ENCODE measurements around the gene ZBTB39.

Gene ZBTB39

DNA sequence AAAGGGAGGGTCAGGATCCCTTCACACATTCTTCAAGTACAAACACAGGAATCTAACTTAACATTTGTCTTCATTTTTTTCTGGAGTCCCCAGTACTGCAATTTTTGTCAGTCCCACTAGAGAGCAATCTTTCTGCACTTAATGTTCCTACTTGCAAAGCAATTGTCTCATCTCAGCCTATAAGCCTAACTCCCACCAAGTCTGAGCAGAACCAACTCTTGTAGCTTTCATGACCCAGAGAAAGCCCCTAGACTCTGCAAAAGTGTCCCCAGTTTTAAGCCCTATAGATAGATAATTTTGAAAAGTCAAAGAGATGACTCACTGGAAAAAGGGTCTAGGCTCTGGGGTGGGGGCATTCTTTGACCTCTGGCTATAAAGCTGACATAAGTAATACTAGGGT, 1.8 kb upstream of the ZBTB39 start:
- H3K27me3 ChIP-seq (ENCODE audit: insufficient read depth, poor library complexity, severe bottlenecking) = no peaks in the 10 kb centered on the region
- no peak overlapping the region for H3K4me3 ChIP-seq (replicated peaks; ENCODE audit: insufficient read depth, low read length)
- no peak overlapping the region for H3K27ac ChIP-seq (replicated peaks)
- TF ChIP-seq, protein P1, sequence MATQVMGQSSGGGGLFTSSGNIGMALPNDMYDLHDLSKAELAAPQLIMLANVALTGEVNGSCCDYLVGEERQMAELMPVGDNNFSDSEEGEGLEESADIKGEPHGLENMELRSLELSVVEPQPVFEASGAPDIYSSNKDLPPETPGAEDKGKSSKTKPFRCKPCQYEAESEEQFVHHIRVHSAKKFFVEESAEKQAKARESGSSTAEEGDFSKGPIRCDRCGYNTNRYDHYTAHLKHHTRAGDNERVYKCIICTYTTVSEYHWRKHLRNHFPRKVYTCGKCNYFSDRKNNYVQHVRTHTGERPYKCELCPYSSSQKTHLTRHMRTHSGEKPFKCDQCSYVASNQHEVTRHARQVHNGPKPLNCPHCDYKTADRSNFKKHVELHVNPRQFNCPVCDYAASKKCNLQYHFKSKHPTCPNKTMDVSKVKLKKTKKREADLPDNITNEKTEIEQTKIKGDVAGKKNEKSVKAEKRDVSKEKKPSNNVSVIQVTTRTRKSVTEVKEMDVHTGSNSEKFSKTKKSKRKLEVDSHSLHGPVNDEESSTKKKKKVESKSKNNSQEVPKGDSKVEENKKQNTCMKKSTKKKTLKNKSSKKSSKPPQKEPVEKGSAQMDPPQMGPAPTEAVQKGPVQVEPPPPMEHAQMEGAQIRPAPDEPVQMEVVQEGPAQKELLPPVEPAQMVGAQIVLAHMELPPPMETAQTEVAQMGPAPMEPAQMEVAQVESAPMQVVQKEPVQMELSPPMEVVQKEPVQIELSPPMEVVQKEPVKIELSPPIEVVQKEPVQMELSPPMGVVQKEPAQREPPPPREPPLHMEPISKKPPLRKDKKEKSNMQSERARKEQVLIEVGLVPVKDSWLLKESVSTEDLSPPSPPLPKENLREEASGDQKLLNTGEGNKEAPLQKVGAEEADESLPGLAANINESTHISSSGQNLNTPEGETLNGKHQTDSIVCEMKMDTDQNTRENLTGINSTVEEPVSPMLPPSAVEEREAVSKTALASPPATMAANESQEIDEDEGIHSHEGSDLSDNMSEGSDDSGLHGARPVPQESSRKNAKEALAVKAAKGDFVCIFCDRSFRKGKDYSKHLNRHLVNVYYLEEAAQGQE (IDR thresholded peaks at IDR 0.05; ENCODE audit: insufficient replicate concordance, low read depth) = no peak
- TF ChIP-seq, protein P2, sequence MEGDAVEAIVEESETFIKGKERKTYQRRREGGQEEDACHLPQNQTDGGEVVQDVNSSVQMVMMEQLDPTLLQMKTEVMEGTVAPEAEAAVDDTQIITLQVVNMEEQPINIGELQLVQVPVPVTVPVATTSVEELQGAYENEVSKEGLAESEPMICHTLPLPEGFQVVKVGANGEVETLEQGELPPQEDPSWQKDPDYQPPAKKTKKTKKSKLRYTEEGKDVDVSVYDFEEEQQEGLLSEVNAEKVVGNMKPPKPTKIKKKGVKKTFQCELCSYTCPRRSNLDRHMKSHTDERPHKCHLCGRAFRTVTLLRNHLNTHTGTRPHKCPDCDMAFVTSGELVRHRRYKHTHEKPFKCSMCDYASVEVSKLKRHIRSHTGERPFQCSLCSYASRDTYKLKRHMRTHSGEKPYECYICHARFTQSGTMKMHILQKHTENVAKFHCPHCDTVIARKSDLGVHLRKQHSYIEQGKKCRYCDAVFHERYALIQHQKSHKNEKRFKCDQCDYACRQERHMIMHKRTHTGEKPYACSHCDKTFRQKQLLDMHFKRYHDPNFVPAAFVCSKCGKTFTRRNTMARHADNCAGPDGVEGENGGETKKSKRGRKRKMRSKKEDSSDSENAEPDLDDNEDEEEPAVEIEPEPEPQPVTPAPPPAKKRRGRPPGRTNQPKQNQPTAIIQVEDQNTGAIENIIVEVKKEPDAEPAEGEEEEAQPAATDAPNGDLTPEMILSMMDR (IDR thresholded peaks at IDR 0.05; ENCODE audit: insufficient read depth, low read length) = peak; percentile 62
- peak in 1 of 2 experiments; percentile 59 for DNase-seq (ENCODE audit: low read depth in 1 of 2, low spot score in 1 of 2)

DNA sequence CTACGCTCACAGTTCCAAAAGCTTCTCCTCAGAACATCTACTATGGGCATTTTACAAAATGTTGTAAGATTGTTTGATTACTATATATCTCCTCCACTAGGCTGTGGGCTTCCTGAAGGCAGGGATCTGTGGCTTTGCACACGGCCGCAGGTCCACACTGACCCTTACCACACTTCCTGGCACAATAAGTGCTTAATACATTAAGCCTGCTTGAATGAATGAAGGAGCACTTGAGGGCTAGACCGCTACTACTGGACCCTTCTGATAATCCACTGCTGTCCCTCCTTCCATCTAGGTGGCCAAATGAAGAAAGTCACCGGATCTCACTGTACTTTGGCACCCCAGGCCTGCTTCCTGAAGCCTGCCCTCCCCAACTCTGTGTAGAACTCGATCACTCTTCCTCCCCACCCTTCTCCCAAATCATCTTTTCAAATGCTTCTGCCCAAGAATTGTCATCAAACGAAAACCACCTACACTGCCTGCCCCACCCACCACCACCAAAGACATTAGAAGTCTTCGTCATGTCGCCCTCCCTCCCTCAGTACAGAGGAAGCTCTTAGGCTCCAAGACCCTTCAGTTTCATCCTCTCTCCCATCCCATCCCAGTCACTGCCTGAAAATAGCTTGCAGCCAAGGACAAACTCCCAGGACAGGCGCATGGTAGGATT, 596 bp upstream of the ZBTB39 start:
- Histone ChIP-seq H3K27me3 (ENCODE audit: insufficient read depth, poor library complexity, severe bottlenecking) (no peaks in the 10 kb centered on the region), H3K27ac (replicated peaks) (peak overlapping the region; percentile 32), H3K4me3 (replicated peaks; ENCODE audit: insufficient read depth, low read length) (peak overlapping the region; percentile 15)
- TF ChIP-seq, protein P1 (IDR thresholded peaks at IDR 0.05; ENCODE audit: insufficient replicate concordance, low read depth) = no peak
- TF ChIP-seq POLR2AphosphoS5 (IDR thresholded peaks at IDR 0.05; ENCODE audit: low read depth) (no peak), GABPA (IDR thresholded peaks at IDR 0.05; ENCODE audit: low read depth) (no peak), SPI1 (IDR thresholded peaks at IDR 0.05; ENCODE audit: borderline replicate concordance, low read depth) (no peak)
- TF ChIP-seq, protein P2 (IDR thresholded peaks at IDR 0.05; ENCODE audit: insufficient read depth, low read length) = no peak
- DNase-seq (ENCODE audit: low read depth in 1 of 2, low spot score in 1 of 2) = peak in 1 of 2 experiments; percentile 58

DNA sequence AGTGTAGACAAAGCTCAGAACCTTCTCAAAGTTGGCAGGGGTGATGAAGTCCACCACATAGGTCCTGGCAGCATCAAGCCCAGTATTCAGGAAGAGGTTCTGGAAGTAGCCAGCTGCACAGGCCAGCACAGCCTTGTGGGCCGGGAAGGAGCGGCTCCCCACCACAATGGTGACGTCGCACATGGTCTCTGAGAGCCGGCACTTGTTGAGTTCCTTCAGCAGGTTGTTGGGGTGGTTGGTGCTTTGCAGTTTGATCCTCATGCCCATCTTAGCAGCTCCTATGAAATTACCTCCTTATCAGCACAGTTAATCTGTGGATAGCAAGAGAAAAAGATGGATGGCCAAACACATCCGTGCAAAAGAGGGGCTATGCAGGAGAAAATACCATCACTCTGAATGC, 1.7 kb downstream of the ZBTB39 start:
- Histone ChIP-seq H3K27me3 (ENCODE audit: insufficient read depth, poor library complexity, severe bottlenecking) (no peaks in the 10 kb centered on the region), H3K4me3 (replicated peaks; ENCODE audit: insufficient read depth, low read length) (no peak overlapping the region), H3K27ac (replicated peaks) (no peak overlapping the region)
- no peak for DNase-seq (ENCODE audit: low read depth in 1 of 2, low spot score in 1 of 2)
- TF ChIP-seq SPI1 (IDR thresholded peaks at IDR 0.05; ENCODE audit: borderline replicate concordance, low read depth) (no peak), POLR2AphosphoS5 (IDR thresholded peaks at IDR 0.05; ENCODE audit: low read depth) (no peak), GABPA (IDR thresholded peaks at IDR 0.05; ENCODE audit: low read depth) (no peak)
- TF ChIP-seq, protein P1 (IDR thresholded peaks at IDR 0.05; ENCODE audit: insufficient replicate concordance, low read depth) = no peak
- TF ChIP-seq, protein P2 (IDR thresholded peaks at IDR 0.05; ENCODE audit: insufficient read depth, low read length) = no peak
